Activated CD4-positive, alpha-beta T cell treated with anti-CD3 and anti-CD28 coated beads, Interleukin-2, amount 50 U/mL, for 48 hours (primary cell): ENCODE results near the gene CAVIN2.

Experiments
- DNase-seq, 2 experiments: peaks; one replicate each; pipeline ENCODE4 v3.0.0-alpha.2; 2020

Gene CAVIN2, protein sequence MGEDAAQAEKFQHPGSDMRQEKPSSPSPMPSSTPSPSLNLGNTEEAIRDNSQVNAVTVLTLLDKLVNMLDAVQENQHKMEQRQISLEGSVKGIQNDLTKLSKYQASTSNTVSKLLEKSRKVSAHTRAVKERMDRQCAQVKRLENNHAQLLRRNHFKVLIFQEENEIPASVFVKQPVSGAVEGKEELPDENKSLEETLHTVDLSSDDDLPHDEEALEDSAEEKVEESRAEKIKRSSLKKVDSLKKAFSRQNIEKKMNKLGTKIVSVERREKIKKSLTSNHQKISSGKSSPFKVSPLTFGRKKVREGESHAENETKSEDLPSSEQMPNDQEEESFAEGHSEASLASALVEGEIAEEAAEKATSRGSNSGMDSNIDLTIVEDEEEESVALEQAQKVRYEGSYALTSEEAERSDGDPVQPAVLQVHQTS

DNA sequence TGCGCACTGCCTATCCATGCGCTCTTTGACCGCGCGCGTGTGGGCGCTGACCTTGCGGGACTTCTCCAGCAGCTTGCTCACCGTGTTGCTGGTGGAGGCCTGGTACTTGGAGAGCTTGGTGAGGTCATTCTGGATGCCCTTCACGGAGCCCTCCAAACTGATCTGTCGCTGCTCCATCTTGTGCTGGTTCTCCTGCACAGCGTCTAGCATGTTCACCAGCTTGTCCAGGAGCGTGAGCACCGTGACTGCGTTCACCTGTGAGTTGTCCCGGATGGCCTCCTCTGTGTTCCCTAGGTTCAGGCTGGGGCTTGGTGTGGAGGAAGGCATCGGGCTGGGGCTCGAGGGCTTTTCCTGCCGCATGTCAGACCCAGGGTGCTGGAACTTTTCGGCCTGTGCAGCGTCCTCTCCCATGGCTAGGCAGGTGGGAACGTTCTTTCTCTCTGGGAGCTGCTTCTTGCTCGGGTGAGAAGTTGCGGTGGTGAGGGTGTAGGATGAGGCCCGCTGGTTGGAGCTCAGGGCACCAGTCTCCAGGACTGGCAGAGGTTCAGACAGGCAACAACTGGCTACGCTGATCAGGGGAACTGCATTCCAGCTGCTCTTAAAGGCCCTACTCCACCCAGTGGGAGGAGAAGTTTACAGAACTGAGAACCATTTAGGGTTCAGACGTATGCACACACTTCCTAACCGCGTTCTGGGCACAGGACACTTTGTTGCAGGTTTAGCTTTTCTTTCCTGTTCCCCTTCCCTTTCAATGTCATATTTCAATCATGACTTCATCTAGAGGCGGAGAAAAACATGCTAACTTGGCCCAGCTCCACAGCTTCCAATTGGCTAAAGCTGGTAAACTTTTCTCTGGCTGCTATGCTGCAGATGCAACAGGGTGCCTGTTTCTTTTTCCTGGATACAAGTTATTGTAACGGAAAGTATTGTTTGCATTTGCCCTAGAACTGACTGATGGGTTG is at the start of gene CAVIN2:
CAVIN2 (minus strand) TSS at position 574 of the 962 bp plus-strand sequence; CDS start at position 411, 163 bp downstream.
- DNase-seq, result no peak

DNA sequence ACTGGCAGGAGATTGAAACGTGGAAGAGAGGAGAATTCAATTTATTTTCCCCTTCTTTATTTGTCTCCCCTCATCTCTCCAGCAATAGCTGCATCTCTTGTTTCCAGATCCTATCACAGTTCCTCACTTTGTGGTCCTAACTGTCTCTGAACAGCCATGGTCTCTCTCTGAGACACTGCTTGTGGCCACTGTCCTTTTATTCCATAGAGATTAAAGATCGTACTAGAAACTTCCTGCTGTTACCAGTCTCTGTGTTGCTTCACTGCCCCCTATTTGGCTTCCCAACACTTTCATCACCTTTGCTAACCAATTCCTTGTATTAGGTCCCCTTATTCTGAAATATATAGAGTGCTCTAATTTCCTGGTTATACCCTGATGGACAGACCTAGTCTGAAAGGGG is 48.9 kb upstream of the CAVIN2 start:
- DNase-seq, result no peak

DNA sequence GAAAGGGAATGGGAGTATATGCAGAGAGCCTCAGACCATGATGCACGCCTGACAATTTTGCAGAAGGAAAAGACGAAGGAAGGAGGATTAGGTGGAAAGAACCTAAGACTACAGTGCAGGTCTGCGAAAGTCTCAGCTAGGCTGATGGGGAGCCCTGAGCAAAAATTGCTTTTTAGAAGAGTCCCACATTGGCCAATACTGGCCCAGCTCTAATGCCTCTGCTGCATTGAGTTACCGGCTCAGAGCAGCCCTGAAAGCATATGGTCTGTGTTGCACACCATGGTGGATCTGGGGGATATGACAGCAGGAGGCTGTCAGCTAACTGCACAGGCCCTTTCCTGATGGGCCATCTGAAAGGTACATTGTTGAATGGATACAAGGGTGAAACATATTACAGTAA is 48.3 kb upstream of the CAVIN2 start:
- DNase-seq, result no peak

DNA sequence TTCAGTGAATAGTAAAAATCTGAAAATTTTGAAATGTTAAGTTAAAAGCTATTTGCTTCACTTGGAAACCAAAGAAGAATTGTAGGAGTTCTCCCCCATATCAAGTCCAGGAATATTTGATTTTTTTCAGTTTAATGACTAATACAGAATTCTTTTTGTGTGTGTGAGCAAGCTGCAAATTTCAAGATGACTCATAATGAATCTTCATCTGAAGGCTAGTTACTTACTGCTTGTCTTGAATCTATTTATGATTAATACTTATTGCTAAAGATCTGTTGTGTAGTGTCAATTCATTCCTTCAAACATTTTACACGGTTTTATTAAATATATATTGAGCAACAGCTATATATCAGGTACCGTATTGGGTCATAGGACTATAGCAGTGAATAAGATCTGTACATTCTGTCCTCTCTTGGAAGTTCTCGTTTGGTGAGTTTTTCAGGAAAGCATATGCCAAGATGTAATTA is 47.8 kb upstream of the CAVIN2 start:
- no peak for DNase-seq

DNA sequence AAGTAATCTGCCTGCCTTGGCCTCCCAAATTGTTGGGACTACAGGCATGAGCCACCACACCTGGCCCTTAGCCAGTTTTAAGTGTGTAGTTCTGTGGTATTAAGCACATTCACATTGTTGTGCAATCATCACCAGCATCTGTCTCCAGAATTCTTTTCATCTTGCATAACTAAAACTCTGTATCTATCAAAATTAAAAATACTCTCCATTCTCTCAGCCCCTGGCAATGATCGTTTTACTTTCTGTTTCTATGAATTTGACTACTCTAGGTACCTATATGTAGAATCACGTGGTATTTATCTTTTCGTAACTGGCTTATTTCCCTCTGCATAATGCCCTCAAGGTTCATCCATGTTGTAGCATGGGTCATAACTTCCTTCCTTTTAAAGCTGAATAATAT is 45.5 kb upstream of the CAVIN2 start:
- no peak for DNase-seq

DNA sequence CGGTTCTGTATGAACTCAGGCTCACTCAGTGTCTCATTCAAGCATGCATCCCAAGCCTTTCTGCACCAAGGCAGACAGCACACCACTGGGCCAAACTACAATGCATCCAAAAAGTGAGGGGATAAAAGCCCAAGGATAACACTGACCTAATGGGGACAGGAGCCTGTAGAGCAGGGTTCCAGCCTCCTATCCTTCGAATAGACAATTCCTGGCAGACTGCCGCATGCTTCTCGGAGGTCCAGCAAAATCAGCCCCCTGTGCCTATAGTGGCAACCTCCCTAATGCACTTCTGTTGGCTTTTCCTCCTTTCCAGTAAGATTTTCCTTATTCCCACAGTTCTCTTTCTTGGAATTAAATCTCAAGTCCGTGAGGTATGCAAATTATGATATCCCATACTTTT is 44.8 kb upstream of the CAVIN2 start:
- DNase-seq, result no peak

DNA sequence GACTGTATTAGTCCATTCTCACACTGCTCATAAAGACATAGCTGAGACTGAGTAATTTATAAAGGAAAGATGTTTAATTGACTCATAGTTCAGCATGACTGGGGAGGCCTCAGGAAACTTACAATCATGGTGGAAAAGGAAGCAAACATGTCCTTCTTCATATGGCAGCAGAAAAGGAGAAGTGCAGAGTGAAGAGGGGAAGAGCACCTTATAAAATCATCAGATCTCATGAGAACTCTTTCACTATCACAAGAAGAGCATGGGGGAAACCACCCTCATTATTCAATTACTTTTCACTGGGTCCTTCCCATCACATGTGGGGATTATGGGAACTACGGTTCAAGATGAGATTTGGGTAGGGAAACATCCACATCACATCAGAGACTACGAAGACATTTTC is 43.0 kb upstream of the CAVIN2 start:
- no peak for DNase-seq

DNA sequence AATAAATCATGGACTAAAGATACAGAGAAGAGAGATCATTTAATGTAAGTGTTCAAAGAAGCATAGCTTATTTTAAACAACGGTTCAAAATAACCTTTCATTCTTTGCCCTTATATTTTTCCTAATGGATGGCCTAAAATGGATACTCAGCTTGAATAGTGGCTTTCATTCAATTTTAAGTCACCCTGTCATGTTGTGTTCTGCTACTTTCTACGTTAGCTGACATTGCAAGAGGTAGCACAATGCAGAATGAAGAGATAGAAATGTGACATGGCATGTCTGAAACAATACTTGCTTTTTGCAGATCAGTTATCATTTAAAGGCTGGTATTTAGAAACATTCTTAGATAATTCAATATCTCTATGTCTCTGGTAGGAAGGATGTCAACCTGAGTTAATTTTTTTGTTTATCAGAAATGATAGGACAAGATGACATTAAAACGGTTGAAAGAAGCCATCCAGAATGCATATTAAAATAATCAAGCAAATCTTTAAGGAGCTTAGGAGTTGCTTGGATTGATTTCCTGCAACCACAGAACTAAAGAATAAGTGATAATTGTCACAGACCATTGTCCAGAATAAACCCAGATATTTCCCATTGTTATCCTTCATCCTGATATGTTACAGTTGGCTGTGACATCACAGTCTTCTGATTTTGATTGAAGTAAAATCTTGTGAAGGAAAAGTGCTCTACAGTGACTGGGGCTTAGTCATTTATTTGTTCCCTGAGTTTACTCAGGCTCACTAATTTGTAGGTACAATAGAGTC is 41.7 kb upstream of the CAVIN2 start:
- no peak for DNase-seq

DNA sequence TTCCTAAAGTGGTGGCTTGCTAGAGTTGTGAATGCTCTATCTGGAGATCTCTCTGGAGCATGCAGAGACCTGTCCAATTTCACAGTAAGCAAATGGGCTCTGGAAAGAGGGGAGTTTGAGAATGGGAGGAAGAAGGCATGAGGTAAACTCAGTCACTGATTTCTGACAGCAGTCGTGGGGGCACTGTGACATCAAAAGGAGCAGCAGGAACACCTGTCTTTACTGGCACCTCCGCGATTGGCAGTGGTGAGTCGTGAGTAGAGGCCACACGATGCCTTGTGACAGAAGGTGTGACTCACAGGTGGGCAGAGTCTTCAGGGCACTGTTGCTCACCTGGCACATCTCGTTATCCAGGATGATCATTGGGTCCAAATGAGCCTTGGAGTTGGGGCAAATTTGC is 38.8 kb upstream of the CAVIN2 start:
- no peak for DNase-seq

DNA sequence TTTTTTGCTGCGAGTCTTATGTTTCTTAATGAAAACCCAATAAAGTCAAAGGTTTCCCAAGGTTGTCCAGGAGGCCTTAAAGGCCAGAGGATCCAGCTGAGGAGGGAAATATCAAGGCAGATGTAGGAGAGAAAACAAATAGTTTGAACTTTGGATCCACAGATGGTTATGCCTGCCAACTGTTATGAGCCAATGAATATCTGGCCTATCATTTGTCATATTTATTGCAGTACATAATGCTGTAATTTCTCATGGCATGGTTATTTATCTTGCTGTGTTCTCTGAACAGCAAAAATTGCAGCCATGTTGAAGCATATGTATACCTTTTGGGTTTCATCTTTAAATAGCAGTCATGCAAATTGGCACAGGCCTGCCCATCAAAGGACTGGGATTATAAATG is 38.2 kb upstream of the CAVIN2 start:
- DNase-seq, result no peak

DNA sequence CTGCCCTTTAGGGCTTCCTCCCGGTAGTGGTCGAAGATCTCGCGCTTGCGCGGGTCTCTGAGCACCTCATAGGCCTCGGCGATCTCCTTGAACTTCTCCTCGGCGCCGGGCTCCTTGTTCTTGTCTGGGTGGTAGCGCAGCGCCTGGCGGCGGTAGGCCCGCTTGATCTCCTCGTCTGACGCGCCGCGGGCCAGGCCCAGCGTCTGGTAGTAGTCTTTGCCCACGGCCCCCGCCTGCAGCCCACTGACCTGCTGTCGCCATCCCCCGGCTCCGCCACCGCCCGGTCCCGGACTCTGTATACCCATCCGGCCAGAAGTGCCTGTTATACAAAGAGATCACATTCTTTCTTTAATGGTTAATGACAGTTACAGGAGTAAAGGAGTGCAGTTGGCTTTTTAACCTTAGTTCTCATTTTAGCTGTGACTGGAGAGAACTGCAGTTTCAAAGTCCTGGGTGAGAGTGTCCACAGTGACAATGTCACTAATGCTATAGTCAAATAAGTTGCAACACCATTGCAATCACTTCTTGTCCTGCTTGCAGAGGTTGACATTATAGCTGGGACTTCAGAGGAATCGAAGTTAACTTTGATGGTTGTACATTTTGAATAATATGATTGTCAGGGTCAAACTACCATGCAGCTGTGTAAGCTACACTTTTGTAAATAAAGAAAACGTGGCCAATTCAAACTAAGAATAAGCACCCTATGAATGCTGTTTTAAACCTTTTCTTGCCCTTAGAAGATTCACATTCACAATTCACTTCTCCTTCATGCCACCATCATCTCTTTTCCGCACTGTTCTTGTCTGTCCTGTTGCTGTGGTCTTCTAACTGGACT is 35.3 kb upstream of the CAVIN2 start:
- DNase-seq, result no peak

DNA sequence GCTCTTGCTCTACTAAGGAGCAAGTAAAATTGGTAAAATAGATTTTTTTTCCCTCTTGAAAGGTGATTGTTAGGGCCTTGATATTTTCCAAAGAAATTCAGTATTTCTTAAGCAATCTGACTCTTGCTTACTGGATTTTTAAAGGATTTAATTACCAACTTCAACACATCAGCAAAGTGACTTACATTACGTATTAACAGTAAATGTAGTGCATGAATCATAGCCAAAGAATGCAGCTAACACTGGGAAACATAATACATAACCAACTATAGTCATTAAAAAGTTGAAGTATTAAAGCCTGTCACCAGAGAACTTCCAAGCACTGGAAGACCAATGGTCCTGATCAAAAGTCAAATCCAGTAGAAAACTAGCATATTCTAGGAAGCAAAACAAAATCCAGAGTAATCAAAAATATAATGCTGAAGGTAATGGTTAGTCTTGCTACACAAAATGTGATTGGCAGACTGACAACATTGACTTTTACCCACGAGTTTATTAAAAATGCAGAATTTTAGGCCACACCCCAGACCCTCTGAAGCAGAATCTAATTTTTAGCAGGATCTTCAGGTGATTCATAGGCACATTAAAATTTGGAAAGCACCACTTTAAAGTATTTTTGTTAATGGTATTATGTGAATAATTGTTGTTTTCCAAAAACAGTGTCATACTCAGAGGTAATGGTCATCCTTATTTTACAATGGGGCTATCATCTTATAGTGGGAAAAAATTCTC is 31.8 kb upstream of the CAVIN2 start:
- no peak for DNase-seq

DNA sequence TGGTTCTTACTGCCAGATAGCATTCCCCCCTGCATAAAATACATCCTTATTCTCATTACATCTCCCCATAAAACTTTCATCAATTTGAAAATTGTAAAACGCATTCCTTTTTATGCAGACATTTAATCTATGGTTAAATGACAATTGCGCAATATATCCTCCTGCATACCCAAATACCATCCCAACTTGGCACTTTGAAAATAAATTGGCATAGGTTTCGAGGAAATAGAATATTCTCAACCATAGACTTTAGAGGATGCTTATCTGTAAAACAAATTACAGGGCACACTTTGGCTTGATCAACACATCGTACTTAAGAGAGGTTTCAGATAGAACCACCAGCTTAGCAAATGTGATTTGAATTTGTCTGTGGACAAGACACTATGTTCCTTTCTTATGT is 31.0 kb upstream of the CAVIN2 start:
- no peak for DNase-seq

DNA sequence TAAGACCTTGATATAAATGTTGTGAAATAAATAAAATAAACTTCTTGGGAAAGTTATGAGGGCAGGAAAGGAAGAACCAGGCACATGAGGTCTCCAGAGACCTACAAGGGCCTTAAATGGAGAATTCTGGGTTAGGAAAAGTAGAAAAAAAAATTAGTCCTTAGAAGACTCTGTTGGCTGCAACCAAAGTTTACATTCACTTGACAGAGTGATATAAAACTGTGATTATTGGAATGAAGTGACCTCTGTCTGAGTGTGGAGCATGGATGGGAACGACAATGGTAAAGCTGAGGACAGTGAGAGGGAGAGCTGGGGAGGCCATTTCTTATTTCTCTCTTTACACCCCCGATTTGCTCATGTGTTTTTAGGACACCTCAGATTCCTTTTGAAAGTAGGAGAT is 29.0 kb upstream of the CAVIN2 start:
- DNase-seq, result no peak

DNA sequence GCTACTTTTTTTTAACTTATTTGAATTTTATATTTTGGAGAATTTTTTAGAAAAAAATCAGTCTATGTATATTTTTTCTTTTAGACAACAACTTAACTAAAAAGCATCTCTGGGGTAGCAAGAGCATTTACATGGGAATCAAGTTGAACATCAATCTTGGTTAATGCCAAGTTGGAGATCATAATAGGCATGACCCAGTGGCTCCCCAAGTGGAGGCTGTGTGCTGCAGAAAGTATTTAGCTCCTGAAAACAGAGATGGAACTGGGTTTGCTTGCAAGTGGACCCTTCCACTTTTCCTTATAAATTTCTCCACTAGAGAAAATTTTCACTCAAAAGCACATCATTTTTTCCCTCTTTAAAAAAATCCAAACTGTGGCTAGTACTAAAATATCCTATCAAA is 23.9 kb upstream of the CAVIN2 start:
- no peak for DNase-seq

DNA sequence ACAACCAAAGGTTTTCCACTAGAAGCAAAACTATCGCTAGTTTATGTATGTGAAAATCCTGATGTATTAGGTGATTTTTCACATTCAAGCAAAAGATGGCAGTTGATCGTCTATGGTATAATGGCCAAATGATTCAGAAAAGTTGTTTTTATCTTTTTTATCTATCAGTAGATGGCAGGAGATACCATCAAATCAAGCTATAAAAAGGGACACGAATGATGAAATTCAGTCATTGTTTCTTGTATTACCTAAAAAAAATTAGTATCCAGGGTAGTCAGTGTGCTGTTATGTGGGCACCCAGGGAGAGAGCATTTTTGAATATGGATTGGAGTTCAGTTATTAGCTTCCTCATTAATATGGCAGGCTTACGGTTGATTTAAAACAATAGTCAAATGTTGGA is 22.9 kb upstream of the CAVIN2 start:
- DNase-seq, result no peak

DNA sequence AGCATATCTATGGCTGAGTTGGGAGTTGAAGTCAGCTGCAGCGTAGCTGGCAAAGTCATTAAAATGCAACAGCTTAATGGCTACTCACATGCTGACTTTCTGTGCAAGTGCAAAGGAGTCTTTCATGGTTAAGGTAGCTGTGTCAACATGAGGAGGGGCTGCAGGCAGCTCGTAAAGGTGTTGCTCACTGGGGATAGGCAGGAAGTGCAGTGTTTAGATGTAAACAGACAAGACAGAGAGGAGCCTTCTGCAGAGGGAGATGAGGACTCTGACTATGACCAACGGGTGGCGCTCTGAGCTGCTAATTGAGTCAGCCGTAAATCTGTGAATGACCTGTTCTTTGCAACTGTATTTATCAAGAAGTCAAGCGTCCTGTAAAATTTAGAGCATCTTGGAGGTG is 22.3 kb upstream of the CAVIN2 start:
- no peak for DNase-seq

DNA sequence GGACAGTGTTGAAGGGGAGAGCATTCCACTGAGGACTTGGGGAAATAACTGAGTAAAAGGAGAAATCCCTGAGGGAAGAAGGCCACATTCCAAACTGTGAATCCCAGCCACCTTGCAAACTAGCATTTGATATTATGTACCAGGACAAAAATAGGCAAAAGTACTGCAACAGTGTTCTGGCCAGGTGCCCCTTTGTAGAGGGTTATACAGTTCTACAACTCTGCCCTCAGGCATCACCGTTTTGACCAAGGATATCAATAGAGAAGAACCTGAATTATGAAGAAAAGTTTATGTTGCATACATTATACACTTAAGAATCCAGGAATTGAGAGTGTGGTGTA is 20.6 kb upstream of the CAVIN2 start:
- DNase-seq, result no peak

DNA sequence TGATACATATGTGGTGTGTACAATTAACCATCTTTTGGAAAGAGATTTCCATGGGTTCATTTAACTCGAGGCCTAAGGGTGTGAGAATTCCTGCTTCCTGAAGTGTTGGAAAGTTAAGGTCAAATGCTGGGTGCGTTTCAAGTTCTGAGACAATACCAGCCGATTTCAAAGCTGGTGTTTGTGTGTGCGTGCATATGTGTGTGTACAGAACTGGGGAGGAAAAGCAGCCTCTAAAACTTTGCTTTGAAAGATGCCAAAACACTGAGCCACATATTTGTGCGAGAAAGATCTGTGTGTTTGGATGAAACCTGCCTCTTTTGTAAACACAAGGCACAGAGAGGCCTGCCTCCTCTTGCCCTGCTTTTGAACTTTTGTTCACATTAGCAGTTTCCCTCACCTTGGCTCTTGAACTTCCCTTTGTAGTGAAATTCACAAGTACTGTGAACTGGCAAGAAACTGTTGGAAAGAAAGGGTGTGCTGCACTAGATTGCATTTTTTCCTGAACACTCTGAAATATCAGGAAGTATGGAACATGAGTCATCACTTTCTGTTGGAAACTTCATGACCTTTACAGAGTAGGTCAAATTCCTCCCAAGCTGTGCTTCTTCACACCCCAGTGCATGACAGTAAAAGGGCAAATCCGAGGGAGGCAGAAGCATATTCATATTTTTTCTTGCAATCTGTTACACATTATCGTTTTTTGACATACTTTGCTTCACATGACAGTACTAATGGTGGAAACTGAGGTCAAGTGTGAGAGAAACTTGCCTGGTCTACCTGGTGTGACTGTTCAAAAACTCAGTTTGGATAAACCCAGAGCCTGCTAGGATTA is 20.0 kb upstream of the CAVIN2 start:
- no peak for DNase-seq

DNA sequence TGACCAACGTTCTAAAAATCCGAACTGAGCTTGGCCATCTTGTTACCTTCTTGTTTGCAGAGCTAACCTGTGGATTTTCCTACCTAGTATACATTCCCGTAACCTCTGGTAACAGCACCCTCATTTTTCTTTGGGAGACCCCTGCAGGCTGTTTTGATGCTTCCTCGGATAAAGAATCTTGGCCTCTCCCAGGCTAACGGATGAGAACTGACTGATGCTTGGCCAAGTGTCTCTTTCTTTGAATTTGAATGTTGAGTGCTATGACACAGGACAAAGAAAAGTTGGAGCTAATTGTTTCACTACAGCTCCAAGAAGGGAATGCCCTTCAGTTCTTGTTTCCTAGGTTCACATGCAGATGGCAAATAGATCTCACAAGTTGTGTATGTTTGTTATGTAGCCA is 19.3 kb upstream of the CAVIN2 start:
- no peak for DNase-seq
